H9 (cell line): Measurements from ENCODE around the gene WDR72. TPM values are rescaled to one million over a fixed set of nuclear protein-coding genes. Genes with fewer than 3 reads are reported as not detected.

ENCODE experiments used
- DNase-seq: peaks from one replicate; pipeline ENCODE4 v3.0.0-alpha.2; 2017
- H2AFZ ChIP-seq: one replicate; pipeline ENCODE4 v1.6.1; 2013; ENCODE audit warnings: mild to moderate bottlenecking, low read length, control low read depth, moderate library complexity
- H2AK5ac ChIP-seq: 2 replicates; pipeline ENCODE4 v1.6.1; 2013; ENCODE audit warnings: low read length, control low read depth, mixed read lengths; ENCODE audit not compliant: insufficient read length
- H2BK120ac ChIP-seq: one replicate; pipeline ENCODE4 v1.6.1; 2013; ENCODE audit warnings: low read depth, mild to moderate bottlenecking, low read length, control low read depth, inconsistent platforms; ENCODE audit not compliant: poor library complexity, severe bottlenecking
- H2BK12ac ChIP-seq: 2 replicates; pipeline ENCODE4 v1.6.1; 2013; ENCODE audit warnings: low read length, control low read depth, mixed read lengths, low read depth; ENCODE audit not compliant: insufficient read length
- H2BK15ac ChIP-seq: 2 replicates; pipeline ENCODE4 v1.6.1; 2013; ENCODE audit warnings: low read depth, low read length, control low read depth
- H2BK20ac ChIP-seq: one replicate; pipeline ENCODE4 v1.6.1; 2013; ENCODE audit warnings: low read depth, mild to moderate bottlenecking, low read length, control low read depth, inconsistent platforms; ENCODE audit not compliant: poor library complexity, severe bottlenecking
- H2BK5ac ChIP-seq: 2 replicates; pipeline ENCODE4 v1.6.1; 2013; ENCODE audit warnings: low read length, control low read depth, mixed read lengths; ENCODE audit not compliant: insufficient read length
- H3K14ac ChIP-seq: 2 replicates; pipeline ENCODE4 v1.6.1; 2013; ENCODE audit warnings: low read length, control low read depth; ENCODE audit not compliant: insufficient read depth
- H3K18ac ChIP-seq: 2 replicates; pipeline ENCODE4 v1.6.1; 2013; ENCODE audit warnings: low read depth, mild to moderate bottlenecking, mixed read lengths, low read length, control low read depth; ENCODE audit not compliant: insufficient read length
- H3K23ac ChIP-seq: 2 replicates; pipeline ENCODE4 v1.6.1; 2013; ENCODE audit warnings: low read length, control low read depth, mixed read lengths, low read depth; ENCODE audit not compliant: insufficient read length
- H3K23me2 ChIP-seq: 2 replicates; pipeline ENCODE4 v1.6.1; 2013; ENCODE audit warnings: low read depth, mild to moderate bottlenecking, mixed read lengths, low read length, control low read depth; ENCODE audit not compliant: insufficient read length, poor library complexity, severe bottlenecking
- H3K27ac ChIP-seq: 2 replicates; pipeline ENCODE4 v1.5.1; 2013; ENCODE audit warnings: low read length, control low read depth, mixed read lengths, low read depth; ENCODE audit not compliant: insufficient read length
- H3K27me3 ChIP-seq: 2 replicates; pipeline ENCODE4 v1.6.1; 2013; ENCODE audit warnings: low read length, control low read depth, inconsistent platforms; ENCODE audit not compliant: insufficient read depth
- H3K4ac ChIP-seq: 2 replicates; pipeline ENCODE4 v1.6.1; 2013; ENCODE audit warnings: low read depth, mild to moderate bottlenecking, control low read depth, inconsistent platforms, low read length, moderate library complexity
- H3K4me1 ChIP-seq: 2 replicates; pipeline ENCODE4 v1.6.1; 2013; ENCODE audit warnings: low read length, control low read depth, inconsistent platforms; ENCODE audit not compliant: insufficient read depth
- H3K4me2 ChIP-seq: 2 replicates; pipeline ENCODE4 v1.6.1; 2013; ENCODE audit warnings: low read length, control low read depth, mixed read lengths; ENCODE audit not compliant: insufficient read length, insufficient read depth
- H3K56ac ChIP-seq: 2 replicates; pipeline ENCODE4 v1.6.1; 2013; ENCODE audit warnings: low read depth, mild to moderate bottlenecking, mixed read lengths, low read length, control low read depth; ENCODE audit not compliant: insufficient read length
- H3K79me1 ChIP-seq: 2 replicates; pipeline ENCODE4 v1.6.1; 2013; ENCODE audit warnings: low read depth, mild to moderate bottlenecking, moderate library complexity, low read length, control low read depth, inconsistent platforms; ENCODE audit not compliant: insufficient read depth, poor library complexity, severe bottlenecking
- H3K79me2 ChIP-seq: 2 replicates; pipeline ENCODE4 v1.6.1; 2013; ENCODE audit warnings: low read length, control low read depth, inconsistent platforms; ENCODE audit not compliant: insufficient read depth
- H3K9ac ChIP-seq: 2 replicates; pipeline ENCODE4 v1.6.1; 2013; ENCODE audit warnings: low read length, control low read depth, mixed read lengths; ENCODE audit not compliant: insufficient read length; ENCODE audit errors: extremely low read depth
- H3K9me3 ChIP-seq: one replicate; pipeline ENCODE4 v1.6.1; 2013; ENCODE audit warnings: low read depth, low read length, inconsistent platforms; ENCODE audit not compliant: control insufficient read depth
- H3T11ph ChIP-seq: one replicate; pipeline ENCODE4 v1.6.1; 2013; ENCODE audit warnings: mild to moderate bottlenecking, low read length, control low read depth, inconsistent platforms
- H4K20me1 ChIP-seq: one replicate; pipeline ENCODE4 v1.6.1; 2013; ENCODE audit not compliant: control insufficient read depth, insufficient read length, insufficient read depth
- H4K5ac ChIP-seq: 2 replicates; pipeline ENCODE4 v1.6.1; 2013; ENCODE audit warnings: low read depth, mild to moderate bottlenecking, mixed read lengths, low read length, control low read depth; ENCODE audit not compliant: insufficient read length
- H4K8ac ChIP-seq: replicated peaks from 2 replicates; pipeline ENCODE4 v1.6.1; 2013; ENCODE audit warnings: low read length, control low read depth, mixed read lengths, low read depth; ENCODE audit not compliant: insufficient read length
- H4K91ac ChIP-seq: 2 replicates; pipeline ENCODE4 v1.6.1; 2013; ENCODE audit warnings: low read depth, mild to moderate bottlenecking, moderate library complexity, mixed read lengths, low read length, control low read depth; ENCODE audit not compliant: insufficient read length
- H3K27ac Mint-ChIP-seq, 3 experiments: 2 replicates in 2 of 3; 3 replicates in 1 of 3; pipeline ENCODE4 v1.8.0; 2020 to 2021; ENCODE audit warnings: mixed read lengths in 3 of 3, mild to moderate bottlenecking in 1 of 3, moderate library complexity in 1 of 3
- H3K27me3 Mint-ChIP-seq: 2 replicates; pipeline ENCODE4 v1.8.0; 2021; ENCODE audit warnings: low read depth, mild to moderate bottlenecking, moderate library complexity, mixed read lengths
- H3K36me3 Mint-ChIP-seq, 3 experiments: 2 replicates in 2 of 3; 3 replicates in 1 of 3; pipeline ENCODE4 v1.8.0; 2020 to 2021; ENCODE audit warnings: low read depth in 3 of 3, mixed read lengths in 3 of 3; ENCODE audit not compliant: insufficient read depth in 1 of 3
- H3K4me1 Mint-ChIP-seq, 2 experiments: 2 replicates each; pipeline ENCODE4 v1.8.0; 2020; ENCODE audit warnings: mixed read lengths in 2 of 2
- H3K4me3 Mint-ChIP-seq, 2 experiments: 2 replicates in 1 of 2; 3 replicates in 1 of 2; pipeline ENCODE4 v1.8.0; 2020 to 2021; ENCODE audit warnings: mild to moderate bottlenecking in 2 of 2, mixed read lengths in 2 of 2, moderate library complexity in 1 of 2
- H3K9me3 Mint-ChIP-seq, 2 experiments: 2 replicates in 1 of 2; 3 replicates in 1 of 2; pipeline ENCODE4 v1.8.0; 2020; ENCODE audit warnings: mild to moderate bottlenecking in 2 of 2, mixed read lengths in 2 of 2, moderate library complexity in 1 of 2
- WGBS: extraction: QIAGEN DNeasy Blood & Tissue Kit; methylation state at CpG from one replicate; pipeline ENCODE4 v1.1.7; 2013; ENCODE audit warnings: missing lambda C conversion rate, low lambda C conversion rate, mixed read lengths; ENCODE audit not compliant: insufficient read length; ENCODE audit errors: extremely low coverage; 5-methylcytosine and 5-hydroxymethylcytosine counted together
- total RNA-seq: library from RNA; stranded (reverse); gene quantifications from 2 replicates; pipeline ENCODE4 v1.2.1, GENCODE V29; 2021
- TF ChIP-seq, protein P1 (sequence below): fragments of 200-600 bp; sonication (generic); conservative IDR thresholded peaks from 3 replicates; pipeline ENCODE4 v1.8.0; 2021; ENCODE audit warnings: antibody characterized with exemption, mild to moderate bottlenecking

The WDR72 gene
- total RNA-seq, 1 experiment from 2014 or later: 2.9 TPM

DNA sequence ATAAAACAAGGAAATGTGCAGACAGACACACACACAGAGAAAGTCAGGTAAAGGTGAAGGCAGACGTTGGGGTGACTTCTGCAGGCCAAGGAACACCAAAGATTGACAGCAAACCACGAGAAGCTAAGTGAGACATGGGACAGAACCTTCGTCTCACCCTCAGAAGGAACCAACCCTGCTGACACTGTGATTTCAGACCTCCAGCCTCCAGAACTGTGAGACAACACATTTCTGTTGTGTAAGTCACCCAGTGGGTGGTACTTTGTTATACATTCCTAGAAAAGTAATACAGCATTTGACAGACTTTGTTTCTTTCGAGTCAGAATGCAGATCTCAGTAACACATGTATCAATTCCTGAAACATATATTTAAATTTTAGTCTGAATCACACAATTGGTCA, 7.1 kb downstream of the WDR72 start:
- H3K9ac ChIP-seq: no peak overlapping the region
- no peak overlapping the region for H2AFZ ChIP-seq
- no peak overlapping the region for H2BK5ac ChIP-seq
- no peak overlapping the region for H2BK15ac ChIP-seq
- no peak overlapping the region for H2BK20ac ChIP-seq
- TF ChIP-seq, protein P1, sequence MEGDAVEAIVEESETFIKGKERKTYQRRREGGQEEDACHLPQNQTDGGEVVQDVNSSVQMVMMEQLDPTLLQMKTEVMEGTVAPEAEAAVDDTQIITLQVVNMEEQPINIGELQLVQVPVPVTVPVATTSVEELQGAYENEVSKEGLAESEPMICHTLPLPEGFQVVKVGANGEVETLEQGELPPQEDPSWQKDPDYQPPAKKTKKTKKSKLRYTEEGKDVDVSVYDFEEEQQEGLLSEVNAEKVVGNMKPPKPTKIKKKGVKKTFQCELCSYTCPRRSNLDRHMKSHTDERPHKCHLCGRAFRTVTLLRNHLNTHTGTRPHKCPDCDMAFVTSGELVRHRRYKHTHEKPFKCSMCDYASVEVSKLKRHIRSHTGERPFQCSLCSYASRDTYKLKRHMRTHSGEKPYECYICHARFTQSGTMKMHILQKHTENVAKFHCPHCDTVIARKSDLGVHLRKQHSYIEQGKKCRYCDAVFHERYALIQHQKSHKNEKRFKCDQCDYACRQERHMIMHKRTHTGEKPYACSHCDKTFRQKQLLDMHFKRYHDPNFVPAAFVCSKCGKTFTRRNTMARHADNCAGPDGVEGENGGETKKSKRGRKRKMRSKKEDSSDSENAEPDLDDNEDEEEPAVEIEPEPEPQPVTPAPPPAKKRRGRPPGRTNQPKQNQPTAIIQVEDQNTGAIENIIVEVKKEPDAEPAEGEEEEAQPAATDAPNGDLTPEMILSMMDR: no peak
- DNase-seq: no peak
- H3K23me2 ChIP-seq: no peaks in the 10 kb centered on the region
- H2AK5ac ChIP-seq: no peak overlapping the region
- no peaks in the 10 kb centered on the region for H3K4me1 ChIP-seq
- H4K91ac ChIP-seq: no peak overlapping the region
- no peak overlapping the region for H3K4ac ChIP-seq
- WGBS: no CpG with 5 or more reads among the region's 4 CpGs
- Mint-ChIP-seq H3K36me3 (no peaks in the 10 kb centered on the region), H3K9me3 (no peaks in the 10 kb centered on the region), H3K27me3 (peaks cover 19% of the 10 kb centered on the region), H3K4me1 (peaks cover 11% of the 10 kb centered on the region in 2 experiments), H3K27ac (no peak overlapping the region), H3K4me3 (no peak overlapping the region)
- no peaks in the 10 kb centered on the region for H3K9me3 ChIP-seq
- H3K18ac ChIP-seq: no peak overlapping the region
- H3K23ac ChIP-seq: no peak overlapping the region
- no peak overlapping the region for H3K27ac ChIP-seq
- no peak overlapping the region for H4K5ac ChIP-seq
- H3K79me2 ChIP-seq: no peaks in the 10 kb centered on the region
- no peaks in the 10 kb centered on the region; the same call in 1 of the 2 replicates for H3K27me3 ChIP-seq
- H3T11ph ChIP-seq: no peak overlapping the region
- H3K4me2 ChIP-seq: no peak overlapping the region
- no peak overlapping the region for H3K56ac ChIP-seq
- no peak overlapping the region for H3K14ac ChIP-seq
- H3K79me1 ChIP-seq: no peaks in the 10 kb centered on the region
- H2BK12ac ChIP-seq: no peak overlapping the region
- H4K20me1 ChIP-seq: no peaks in the 10 kb centered on the region
- no peak overlapping the region for H4K8ac ChIP-seq
- H2BK120ac ChIP-seq: no peak overlapping the region
